ENCODE results near the gene PCOLCE2. TPM values are rescaled to one million over a fixed set of nuclear protein-coding genes. Genes with fewer than 3 reads are reported as not detected.

PCOLCE2 gene
- total RNA-seq (2022; extraction: Qiagen RNA extraction; ENCODE audit: low read depth), result 29.1 to 38.5 TPM (median 33.5 TPM) in 5 replicates

GRCh38 chr3:142888481-142889211 lies at the start of gene PCOLCE2:
Gene PCOLCE2 (minus strand): TSS chr3:142889083. CDS start chr3:142888896, 187 bp downstream.

Other genes with a start within 250 kb of the PCOLCE2 start
- gene TRPC1, start 165.0 kb downstream of the PCOLCE2 start, total RNA-seq (2022; extraction: Qiagen RNA extraction; ENCODE audit: low read depth), result 2.6 to 9.1 TPM (median 7.8 TPM) in 5 replicates
- gene PAQR9, start 74.6 kb upstream of the PCOLCE2 start, total RNA-seq (2022; extraction: Qiagen RNA extraction; ENCODE audit: low read depth), result 2.6 to 4.3 TPM (median 3.7 TPM) in 5 replicates
- gene U2SURP, start 112.5 kb upstream of the PCOLCE2 start, total RNA-seq (2022; extraction: Qiagen RNA extraction; ENCODE audit: low read depth), result 52.6 to 125 TPM (median 91.9 TPM) in 5 replicates
- 0.37 to 0.85 TPM (median 0.81 TPM) in 5 replicates for gene CHST2, start 230.7 kb upstream of the PCOLCE2 start, total RNA-seq (2022; extraction: Qiagen RNA extraction; ENCODE audit: low read depth)

Measured in A549 treated with RU486 at 1 μM for 4 hours (cell line).